MG63 (cell line): ENCODE data around the gene SERINC1. TPM values are rescaled to one million over a fixed set of nuclear protein-coding genes. Genes with fewer than 3 reads are reported as not detected.

Experiments used
- DNase-seq: peaks from one replicate; pipeline ENCODE4 v3.0.0-alpha.2; 2020
- H3K27me3 ChIP-seq: fragments of 250-450 bp; sonication (Bioruptor Pico); 2 replicates; pipeline ENCODE4 v1.5.1; 2020; ENCODE audit warnings: mild to moderate bottlenecking, moderate library complexity
- H3K36me3 ChIP-seq: fragments of 250-450 bp; sonication (Bioruptor Pico); 2 replicates; pipeline ENCODE4 v1.5.1; 2020; ENCODE audit warnings: mild to moderate bottlenecking, moderate library complexity
- H3K4me3 ChIP-seq: fragments of 250-450 bp; sonication (Bioruptor Pico); 2 replicates; pipeline ENCODE4 v1.5.1; 2020; ENCODE audit warnings: mild to moderate bottlenecking, moderate library complexity
- H3K9me3 ChIP-seq: fragments of 250-450 bp; sonication (Bioruptor Pico); 2 replicates; pipeline ENCODE4 v1.5.1; 2020; ENCODE audit warnings: mild to moderate bottlenecking, moderate library complexity
- total RNA-seq: library from RNA; depleted of rRNA; stranded (reverse); fragments of >200 nt; shearing (Covaris generic); gene quantifications from 2 replicates; pipeline ENCODE4 v1.2.3, GENCODE V29; 2014; ENCODE audit warnings: low replicate concordance; rRNA removed

The SERINC1 gene
- total RNA-seq, 1 experiment from 2014 or later, result 50.5 TPM

DNA sequence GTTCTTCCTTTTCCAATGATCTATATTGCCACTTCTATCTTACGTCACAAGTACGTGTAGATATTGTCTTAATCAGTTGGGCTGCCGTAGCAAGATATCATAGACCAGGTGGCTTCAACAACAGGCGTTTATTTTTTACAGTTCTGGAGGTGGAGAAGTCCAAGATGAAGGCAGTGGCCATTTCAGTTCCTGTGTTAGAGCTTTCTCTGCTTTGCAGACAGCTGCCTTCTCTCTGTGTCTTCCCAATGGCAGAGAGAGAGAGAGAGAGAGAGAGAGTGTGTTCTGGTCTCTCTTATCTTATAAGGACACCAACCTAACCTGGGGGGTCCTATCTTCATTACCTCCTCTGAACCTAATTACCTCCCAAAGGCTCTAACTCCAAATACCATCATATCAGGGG lies 63.9 kb downstream of the SERINC1 start:
- no peak overlapping the region for H3K4me3 ChIP-seq
- no peaks in the 10 kb centered on the region; the same call in 1 of the 2 replicates for H3K9me3 ChIP-seq
- H3K36me3 ChIP-seq, result peaks cover 6% of the 10 kb centered on the region
- DNase-seq, result no peak
- H3K27me3 ChIP-seq, result no peaks in the 10 kb centered on the region

DNA sequence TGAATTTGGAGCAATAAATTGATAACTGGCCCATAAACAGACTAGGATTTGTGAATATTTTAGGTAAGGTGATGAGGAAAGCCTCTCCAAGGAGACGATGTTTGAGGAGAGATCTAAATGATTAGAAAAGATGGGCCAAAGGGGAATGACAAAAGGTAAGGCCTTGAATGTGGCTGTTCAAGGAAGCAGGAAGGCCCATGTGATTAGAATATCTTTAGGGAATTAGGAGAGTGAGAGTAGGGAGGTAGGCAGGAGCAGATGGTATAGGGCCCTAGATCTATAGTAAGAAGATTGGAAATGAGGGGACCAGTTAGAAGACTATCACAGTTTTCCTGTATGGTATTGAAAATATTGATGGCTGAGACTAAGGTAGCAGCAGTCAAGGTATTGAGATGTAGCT lies 65.4 kb downstream of the SERINC1 start:
- H3K27me3 ChIP-seq, result no peaks in the 10 kb centered on the region
- no peak for DNase-seq
- peaks cover 2% of the 10 kb centered on the region for H3K36me3 ChIP-seq
- H3K4me3 ChIP-seq, result no peak overlapping the region
- no peaks in the 10 kb centered on the region; the same call in 1 of the 2 replicates for H3K9me3 ChIP-seq

DNA sequence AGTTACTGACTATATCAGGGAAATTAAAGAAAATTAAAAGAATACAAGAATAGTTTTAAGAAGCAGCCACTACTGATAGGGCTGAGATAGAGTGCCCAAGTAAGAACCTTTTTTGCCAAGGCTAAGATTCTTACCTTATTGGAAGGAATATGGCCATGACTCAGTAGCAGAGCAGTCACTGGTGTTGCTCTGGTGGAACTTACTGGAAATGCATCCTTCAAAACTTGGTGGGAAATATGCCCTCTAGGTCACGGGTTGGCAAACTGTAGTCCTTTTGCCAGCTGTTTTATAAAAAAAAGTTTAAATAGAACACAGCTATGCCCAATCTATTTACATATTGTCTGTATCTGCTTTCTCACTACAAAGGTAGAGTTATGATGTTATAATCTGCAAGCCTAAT lies 66.2 kb downstream of the SERINC1 start:
- Histone ChIP-seq H3K9me3 (no peaks in the 10 kb centered on the region; the same call in 1 of the 2 replicates), H3K4me3 (no peak overlapping the region), H3K27me3 (no peaks in the 10 kb centered on the region), H3K36me3 (peaks cover 2% of the 10 kb centered on the region)
- peak; percentile 5 for DNase-seq

DNA sequence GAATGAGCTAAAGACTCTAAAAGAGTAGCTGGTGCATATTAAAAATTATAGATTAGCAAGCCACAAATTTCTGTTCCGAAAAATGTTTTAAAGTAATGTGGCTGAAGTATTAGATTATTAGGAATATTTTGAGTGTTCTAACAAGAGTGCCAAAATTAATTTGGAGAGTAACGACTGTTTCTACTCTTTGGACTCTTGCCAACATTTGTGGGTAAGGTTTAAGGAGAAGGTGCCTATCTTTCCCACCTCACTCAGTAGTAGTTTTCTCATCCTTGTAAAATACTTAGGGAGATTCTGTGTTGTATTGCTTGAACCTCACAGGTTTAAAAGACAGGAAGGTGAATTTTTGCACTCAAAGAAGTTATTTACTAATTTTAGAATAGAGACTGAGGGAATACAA lies 67.2 kb downstream of the SERINC1 start:
- no peak for DNase-seq
- Histone ChIP-seq H3K36me3 (peaks cover 2% of the 10 kb centered on the region), H3K27me3 (no peaks in the 10 kb centered on the region), H3K4me3 (no peak overlapping the region), H3K9me3 (no peaks in the 10 kb centered on the region; the same call in 1 of the 2 replicates)

DNA sequence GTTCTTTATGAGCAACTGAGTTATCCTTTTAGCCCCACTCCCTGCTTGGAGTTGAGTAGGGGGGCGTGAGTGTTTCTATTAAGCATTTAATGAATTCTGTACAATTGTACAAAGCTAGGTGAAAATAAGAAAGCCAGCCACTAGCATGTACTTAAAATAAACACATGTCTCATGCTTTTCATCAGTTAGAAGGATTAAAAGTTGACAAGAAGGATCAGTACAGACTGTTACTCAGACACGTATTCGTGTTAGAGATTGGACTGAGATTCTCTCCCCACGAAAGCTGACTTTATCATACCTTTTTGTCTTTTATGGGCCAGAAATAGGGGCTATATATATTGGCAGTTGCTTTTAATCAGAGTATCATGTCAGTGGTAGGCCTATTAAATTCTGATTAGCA lies 70.5 kb downstream of the SERINC1 start:
- Histone ChIP-seq H3K9me3 (no peaks in the 10 kb centered on the region; the same call in 1 of the 2 replicates), H3K36me3 (peaks cover 2% of the 10 kb centered on the region), H3K4me3 (peak overlapping the region; percentile 98), H3K27me3 (no peaks in the 10 kb centered on the region)
- DNase-seq, result no peak

DNA sequence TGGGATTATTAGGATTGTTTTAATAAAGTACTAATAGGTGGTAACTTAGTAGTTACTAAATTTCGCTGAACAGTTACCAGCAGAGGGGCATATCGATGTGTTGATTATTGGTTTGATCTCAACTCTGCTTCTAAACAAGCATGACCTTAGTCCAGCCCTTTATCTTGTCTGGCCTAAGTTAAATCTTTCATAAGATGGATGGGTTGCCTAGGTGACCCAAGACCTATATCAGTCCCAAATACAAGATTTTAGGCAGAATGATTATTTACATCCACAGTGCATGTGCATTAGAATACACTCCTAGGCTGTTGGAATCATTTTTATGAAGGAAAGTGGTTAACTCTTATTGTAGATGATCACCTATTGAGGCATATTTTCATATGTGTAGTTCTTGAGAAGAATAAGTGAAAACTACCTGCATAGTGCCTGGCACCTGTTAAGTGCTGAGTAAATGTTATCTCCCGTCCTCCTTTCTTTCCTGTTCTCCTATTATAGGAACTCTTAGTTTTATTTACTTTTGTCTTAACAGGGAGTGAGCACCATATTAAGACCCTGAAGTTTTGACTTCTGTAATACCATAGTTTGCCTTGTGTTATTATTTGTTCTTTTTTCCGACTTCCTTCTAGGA lies 71.0 kb downstream of the SERINC1 start:
- peaks cover under 1% of the 10 kb centered on the region for H3K36me3 ChIP-seq
- DNase-seq, result no peak
- no peaks in the 10 kb centered on the region for H3K27me3 ChIP-seq
- H3K9me3 ChIP-seq, result no peaks in the 10 kb centered on the region
- H3K4me3 ChIP-seq, result peak overlapping the region; percentile 98

DNA sequence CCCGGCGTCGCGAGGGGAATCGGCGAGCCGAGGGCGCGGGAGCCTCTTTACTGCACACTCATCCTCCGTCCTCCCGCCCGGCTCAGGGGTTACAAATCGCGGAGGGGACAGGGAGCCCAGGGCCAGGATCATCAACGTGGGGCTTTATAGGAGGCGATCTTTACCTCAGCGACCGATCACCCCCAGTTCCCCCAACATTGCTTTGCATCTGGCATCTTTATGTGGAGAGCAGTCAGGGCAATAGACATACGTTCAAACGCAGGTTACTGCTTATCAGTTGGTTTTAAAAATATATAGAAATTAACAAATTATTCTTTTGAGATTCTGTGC lies 71.5 kb downstream of the SERINC1 start:
- Histone ChIP-seq H3K27me3 (no peaks in the 10 kb centered on the region), H3K36me3 (no peaks in the 10 kb centered on the region; the same call in none of the 2 replicates), H3K4me3 (peak overlapping the region; percentile 98), H3K9me3 (no peaks in the 10 kb centered on the region)
- DNase-seq, result peak; percentile 27

DNA sequence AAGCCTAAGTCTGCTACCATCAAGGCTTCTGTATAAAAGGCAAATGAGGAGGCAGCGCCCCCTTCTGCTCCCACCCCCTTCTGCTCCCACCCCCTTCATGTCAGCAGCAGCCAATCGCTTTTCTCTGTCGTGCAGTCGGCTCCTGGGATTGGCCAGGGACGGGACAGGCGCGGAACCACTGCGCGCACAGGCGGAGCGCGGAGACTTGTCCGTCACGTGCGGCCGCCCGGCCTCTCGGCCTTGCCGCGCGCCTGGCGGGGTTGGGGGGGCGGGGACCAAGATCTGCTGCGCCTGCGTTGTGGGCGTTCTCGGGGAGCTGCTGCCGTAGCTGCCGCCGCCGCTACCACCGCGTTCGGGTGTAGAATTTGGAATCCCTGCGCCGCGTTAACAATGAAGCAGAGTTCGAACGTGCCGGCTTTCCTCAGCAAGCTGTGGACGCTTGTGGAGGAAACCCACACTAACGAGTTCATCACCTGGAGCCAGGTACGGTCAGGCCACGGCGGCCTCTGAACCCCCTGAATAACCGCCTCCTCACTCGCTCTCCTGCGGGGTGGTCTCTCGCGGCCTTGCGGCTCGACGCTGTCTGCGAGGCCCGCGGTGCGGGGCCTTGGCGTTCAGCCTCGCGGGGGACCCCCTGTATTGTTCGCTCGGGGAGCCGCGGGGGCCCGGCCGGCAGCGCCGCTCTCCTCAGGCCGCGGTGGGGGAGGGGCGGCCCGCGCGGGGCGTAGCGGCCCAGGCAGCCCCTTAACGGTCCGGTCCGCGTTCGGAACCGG lies 72.1 kb downstream of the SERINC1 start, which contains the start of gene HSF2:
HSF2 (plus strand) TSS at position 305 of the 773 bp plus-strand sequence; CDS start at position 391, 86 bp downstream.
- Histone ChIP-seq H3K9me3 (no peaks in the 10 kb centered on the region), H3K4me3 (peak within 1 kb of the TSS; percentile 98), H3K36me3 (no peaks in the 10 kb centered on the region; the same call in none of the 2 replicates), H3K27me3 (no peaks in the 10 kb centered on the region; the same call in 1 of the 2 replicates)
- peak; percentile 97 for DNase-seq

DNA sequence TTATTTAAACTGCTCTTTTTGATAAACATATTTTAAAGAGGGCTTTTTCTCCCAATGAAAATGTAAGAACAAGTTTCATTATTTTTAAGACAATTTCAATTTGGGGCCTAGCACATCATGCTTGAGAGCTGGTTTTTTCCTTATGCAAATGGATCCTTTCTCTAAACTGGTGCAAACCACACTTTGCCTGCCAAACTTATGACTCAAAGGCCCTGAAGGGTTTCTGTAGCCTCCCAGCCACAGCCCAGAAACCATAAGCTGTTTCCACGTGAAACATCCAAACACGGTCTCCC lies 72.6 kb downstream of the SERINC1 start:
- Histone ChIP-seq H3K4me3 (peak overlapping the region; percentile 98), H3K36me3 (no peaks in the 10 kb centered on the region; the same call in 1 of the 2 replicates), H3K27me3 (no peaks in the 10 kb centered on the region; the same call in 1 of the 2 replicates), H3K9me3 (no peaks in the 10 kb centered on the region)
- DNase-seq, result no peak

DNA sequence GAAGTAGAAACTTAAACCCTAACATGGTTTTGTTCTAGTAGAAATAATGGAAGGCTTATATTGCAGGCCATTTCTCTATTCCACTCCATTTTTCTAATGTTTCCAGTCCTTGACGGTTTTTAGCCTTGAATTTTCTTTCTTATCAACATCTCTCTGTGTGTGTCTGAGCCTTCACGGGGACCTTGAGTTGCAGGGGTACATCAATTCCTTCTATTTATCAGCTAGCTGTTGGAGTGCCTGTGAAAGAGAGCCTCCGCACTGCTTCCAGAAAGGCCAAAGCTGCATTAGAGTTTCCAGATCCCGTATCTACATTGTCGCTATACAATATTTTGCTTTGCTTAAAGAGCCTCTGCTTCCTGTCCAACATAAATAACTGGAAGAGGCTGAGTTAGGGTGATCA lies 77.6 kb downstream of the SERINC1 start:
- Histone ChIP-seq H3K36me3 (no peaks in the 10 kb centered on the region), H3K4me3 (no peak overlapping the region), H3K27me3 (no peaks in the 10 kb centered on the region; the same call in 1 of the 2 replicates), H3K9me3 (no peaks in the 10 kb centered on the region)
- DNase-seq, result no peak

DNA sequence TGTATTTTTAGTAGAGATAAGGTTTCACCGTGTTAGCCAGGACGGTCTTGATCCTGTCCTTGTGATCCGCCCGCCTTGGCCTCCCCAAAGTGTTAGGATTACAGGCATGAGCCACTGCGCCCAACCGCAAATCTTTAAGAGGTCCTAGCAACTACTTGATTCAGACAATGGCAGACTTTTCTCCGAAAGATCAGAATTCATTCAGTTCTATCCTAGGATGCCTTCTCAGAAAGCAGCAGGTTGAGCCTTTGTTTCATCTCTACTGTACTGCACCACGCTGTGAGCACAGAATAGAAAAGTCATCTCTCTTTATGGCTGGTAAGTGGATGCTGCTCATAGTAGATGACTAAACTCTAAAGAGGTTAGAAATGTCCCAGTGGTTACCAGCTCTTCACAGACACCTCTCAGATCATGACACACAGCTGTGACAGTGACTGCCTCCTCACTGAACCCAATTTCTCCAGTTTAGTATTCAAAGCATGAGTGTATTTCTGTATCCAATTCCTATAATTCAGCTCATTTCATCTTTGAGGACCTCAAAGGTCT lies 78.2 kb downstream of the SERINC1 start:
- Histone ChIP-seq H3K4me3 (no peak overlapping the region), H3K9me3 (no peaks in the 10 kb centered on the region), H3K36me3 (no peaks in the 10 kb centered on the region), H3K27me3 (no peaks in the 10 kb centered on the region; the same call in 1 of the 2 replicates)
- no peak for DNase-seq

Other genes starting within 250 kb of the SERINC1 start
- gene HSF2, start 72.2 kb downstream of the SERINC1 start, total RNA-seq, result 13.3 and 15.6 TPM in 2 replicates
- gene PKIB, start 138.6 kb upstream of the SERINC1 start, total RNA-seq, result 0.89 TPM in 1 of 2 replicates, not detected in the other